ENCODE data around the gene SLC6A13.

DNA sequence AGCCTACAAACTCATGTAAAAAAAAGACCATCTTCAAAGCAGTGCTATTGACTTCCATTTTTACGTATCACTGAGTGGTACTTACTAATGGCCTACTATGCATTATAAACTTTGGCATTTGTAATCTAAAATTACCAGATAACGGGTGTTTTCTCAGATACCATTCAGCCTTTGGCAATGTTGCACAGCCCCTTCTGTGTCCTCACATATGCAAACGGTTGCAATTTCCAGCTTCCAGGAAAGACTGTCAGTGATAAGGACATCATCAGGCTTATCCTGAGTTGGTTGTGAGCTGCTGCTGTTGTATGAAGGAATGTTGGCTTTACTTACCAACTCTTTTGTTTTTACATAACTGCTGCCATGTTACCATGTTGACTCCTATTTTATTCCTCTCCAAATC lies 1.6 kb upstream of the SLC6A13 start:
- TF ChIP-seq, protein P1, sequence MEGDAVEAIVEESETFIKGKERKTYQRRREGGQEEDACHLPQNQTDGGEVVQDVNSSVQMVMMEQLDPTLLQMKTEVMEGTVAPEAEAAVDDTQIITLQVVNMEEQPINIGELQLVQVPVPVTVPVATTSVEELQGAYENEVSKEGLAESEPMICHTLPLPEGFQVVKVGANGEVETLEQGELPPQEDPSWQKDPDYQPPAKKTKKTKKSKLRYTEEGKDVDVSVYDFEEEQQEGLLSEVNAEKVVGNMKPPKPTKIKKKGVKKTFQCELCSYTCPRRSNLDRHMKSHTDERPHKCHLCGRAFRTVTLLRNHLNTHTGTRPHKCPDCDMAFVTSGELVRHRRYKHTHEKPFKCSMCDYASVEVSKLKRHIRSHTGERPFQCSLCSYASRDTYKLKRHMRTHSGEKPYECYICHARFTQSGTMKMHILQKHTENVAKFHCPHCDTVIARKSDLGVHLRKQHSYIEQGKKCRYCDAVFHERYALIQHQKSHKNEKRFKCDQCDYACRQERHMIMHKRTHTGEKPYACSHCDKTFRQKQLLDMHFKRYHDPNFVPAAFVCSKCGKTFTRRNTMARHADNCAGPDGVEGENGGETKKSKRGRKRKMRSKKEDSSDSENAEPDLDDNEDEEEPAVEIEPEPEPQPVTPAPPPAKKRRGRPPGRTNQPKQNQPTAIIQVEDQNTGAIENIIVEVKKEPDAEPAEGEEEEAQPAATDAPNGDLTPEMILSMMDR (IDR thresholded peaks at IDR 0.05), result no peak
- TF ChIP-seq POLR2AphosphoS5 (IDR thresholded peaks at IDR 0.05), result no peak
